IgD-negative memory B cell (primary cell): ENCODE data around the gene PPL. TPM values are rescaled to one million over a fixed set of nuclear protein-coding genes. Genes with fewer than 3 reads are reported as not detected.

ENCODE experiments used
- H3K27ac Mint-ChIP-seq, 3 donors: one replicate each; pipeline ENCODE4 v1.8.0; 2020 to 2022; ENCODE audit warnings: mild to moderate bottlenecking in 3 of 3, mixed read lengths in 3 of 3, moderate library complexity in 1 of 3
- H3K27me3 Mint-ChIP-seq: one replicate; pipeline ENCODE4 v1.8.0; 2021; ENCODE audit warnings: mixed read lengths
- H3K36me3 Mint-ChIP-seq: one replicate; pipeline ENCODE4 v1.8.0; 2020; ENCODE audit warnings: mild to moderate bottlenecking, mixed read lengths
- H3K4me1 Mint-ChIP-seq, 3 donors: one replicate each; pipeline ENCODE4 v1.8.0; 2020 to 2022; ENCODE audit warnings: mixed read lengths in 3 of 3, mild to moderate bottlenecking in 1 of 3
- H3K4me3 Mint-ChIP-seq, 4 donors: one replicate each; pipeline ENCODE4 v1.8.0; 2020 to 2022; ENCODE audit warnings: mild to moderate bottlenecking in 4 of 4, mixed read lengths in 4 of 4, moderate library complexity in 3 of 4
- H3K9me3 Mint-ChIP-seq, 3 donors: one replicate each; pipeline ENCODE4 v1.8.0; 2020 to 2021; ENCODE audit warnings: mixed read lengths in 3 of 3, mild to moderate bottlenecking in 1 of 3
- polyA plus RNA-seq: library from polyadenylated mRNA; unstranded; fragments of 300-500 nt; fragmentation: Illumina TruSeq; gene quantifications from one replicate; pipeline ENCODE4 v1.2.3, GENCODE V29; 2021

The PPL gene
- polyA plus RNA-seq, 1 donor from 2014 or later, result 0.55 TPM

GRCh38 chr16:4864728-4865127, 72.2 kb downstream of the PPL start:
- Mint-ChIP-seq H3K4me3 (no peak overlapping the region), H3K36me3 (peaks cover 6% of the 10 kb centered on the region), H3K27me3 (no peaks in the 10 kb centered on the region), H3K4me1 (peaks cover 0 to 13% (median 0%) of the 10 kb centered on the region in 3 donors), H3K27ac (no peak overlapping the region), H3K9me3 (no peaks in the 10 kb centered on the region)

- peaks cover 0 to 13% (median 0%) of the 10 kb centered on the region in 3 donors for H3K4me1 Mint-ChIP-seq
- H3K27me3 Mint-ChIP-seq, result no peaks in the 10 kb centered on the region
- H3K9me3 Mint-ChIP-seq, result no peaks in the 10 kb centered on the region
- no peak overlapping the region for H3K27ac Mint-ChIP-seq
- no peak overlapping the region for H3K4me3 Mint-ChIP-seq
- peaks cover 6% of the 10 kb centered on the region for H3K36me3 Mint-ChIP-seq
Measured at GRCh38 chr16:4862639-4863038, 74.3 kb downstream of the PPL start.

- Mint-ChIP-seq H3K27me3 (no peaks in the 10 kb centered on the region), H3K4me1 (peaks cover 0 to 8% (median 0%) of the 10 kb centered on the region in 3 donors), H3K36me3 (peaks cover 6% of the 10 kb centered on the region)
Measured at GRCh38 chr16:4860727-4861342, 76.1 kb downstream of the PPL start.

GRCh38 chr16:4859900-4860255, 77.1 kb downstream of the PPL start:
- no peaks in the 10 kb centered on the region for H3K9me3 Mint-ChIP-seq
- H3K27ac Mint-ChIP-seq, result peak overlapping the region in 2 of 3 donors; percentile 72 to 90
- H3K4me3 Mint-ChIP-seq, result no peak overlapping the region
- no peaks in the 10 kb centered on the region for H3K27me3 Mint-ChIP-seq
- peaks cover 6% of the 10 kb centered on the region for H3K36me3 Mint-ChIP-seq
- H3K4me1 Mint-ChIP-seq, result peaks cover 0 to 8% (median 0%) of the 10 kb centered on the region in 3 donors

More at GRCh38 chr16:4860727-4861342, 76.1 kb downstream of the PPL start:
- no peak overlapping the region for H3K27ac Mint-ChIP-seq
- H3K4me3 Mint-ChIP-seq, result no peak overlapping the region
- H3K9me3 Mint-ChIP-seq, result no peaks in the 10 kb centered on the region

GRCh38 chr16:4859190-4859899, 77.6 kb downstream of the PPL start:
- H3K4me1 Mint-ChIP-seq, result peaks cover 0 to 5% (median 0%) of the 10 kb centered on the region in 3 donors
- no peak overlapping the region for H3K27ac Mint-ChIP-seq
- H3K9me3 Mint-ChIP-seq, result no peaks in the 10 kb centered on the region
- H3K36me3 Mint-ChIP-seq, result peaks cover 6% of the 10 kb centered on the region
- H3K27me3 Mint-ChIP-seq, result no peaks in the 10 kb centered on the region
- H3K4me3 Mint-ChIP-seq, result no peak overlapping the region

GRCh38 chr16:4855804-4856203, 81.1 kb downstream of the PPL start:
- peaks cover 5 to 8% (median 6%) of the 10 kb centered on the region in 3 donors for H3K4me1 Mint-ChIP-seq
- H3K9me3 Mint-ChIP-seq, result no peaks in the 10 kb centered on the region
- H3K27me3 Mint-ChIP-seq, result no peaks in the 10 kb centered on the region
- no peak overlapping the region for H3K27ac Mint-ChIP-seq
- H3K4me3 Mint-ChIP-seq, result no peak overlapping the region
- peaks cover 10% of the 10 kb centered on the region for H3K36me3 Mint-ChIP-seq

GRCh38 chr16:4855371-4855770, 81.6 kb downstream of the PPL start:
- Mint-ChIP-seq H3K4me3 (no peak overlapping the region), H3K27ac (no peak overlapping the region), H3K9me3 (no peaks in the 10 kb centered on the region), H3K36me3 (peaks cover 10% of the 10 kb centered on the region), H3K27me3 (no peaks in the 10 kb centered on the region), H3K4me1 (peaks cover 9 to 10% (median 9%) of the 10 kb centered on the region in 3 donors)

GRCh38 chr16:4852221-4852872, 84.6 kb downstream of the PPL start:
- peaks cover 24 to 31% (median 25%) of the 10 kb centered on the region in 3 donors for H3K4me1 Mint-ChIP-seq
- H3K36me3 Mint-ChIP-seq, result peaks cover 6% of the 10 kb centered on the region
- no peak overlapping the region for H3K4me3 Mint-ChIP-seq
- no peaks in the 10 kb centered on the region for H3K9me3 Mint-ChIP-seq
- peak overlapping the region in 1 of 3 donors; percentile 46 for H3K27ac Mint-ChIP-seq
- no peaks in the 10 kb centered on the region for H3K27me3 Mint-ChIP-seq

GRCh38 chr16:4850211-4850610, 86.7 kb downstream of the PPL start:
- H3K4me1 Mint-ChIP-seq, result peaks cover 34 to 43% (median 37%) of the 10 kb centered on the region in 3 donors
- H3K9me3 Mint-ChIP-seq, result no peaks in the 10 kb centered on the region
- peaks cover 6% of the 10 kb centered on the region for H3K36me3 Mint-ChIP-seq
- no peaks in the 10 kb centered on the region for H3K27me3 Mint-ChIP-seq
- peak overlapping the region in 2 of 4 donors; percentile 85 to 96 for H3K4me3 Mint-ChIP-seq
- peak overlapping the region in 1 of 3 donors; percentile 74 for H3K27ac Mint-ChIP-seq

GRCh38 chr16:4847774-4848587, 89.0 kb downstream of the PPL start:
- Mint-ChIP-seq H3K4me1 (peaks cover 37 to 43% (median 39%) of the 10 kb centered on the region in 3 donors), H3K27ac (peak overlapping the region; percentile 65 to 99 (median 92)), H3K36me3 (no peaks in the 10 kb centered on the region), H3K9me3 (no peaks in the 10 kb centered on the region), H3K27me3 (no peaks in the 10 kb centered on the region), H3K4me3 (peak overlapping the region; percentile 87 to 96 (median 90))

GRCh38 chr16:4846901-4847773, 89.8 kb downstream of the PPL start, which contains the start of the genes GLYR1 and UBN1:
GLYR1 (minus strand) TSS chr16:4847288; CDS start chr16:4847265, 23 bp downstream.
UBN1 (plus strand) TSS chr16:4847481; CDS start chr16:4852918, 5,437 bp downstream.
- H3K36me3 Mint-ChIP-seq, result no peaks in the 10 kb centered on the region
- no peaks in the 10 kb centered on the region for H3K27me3 Mint-ChIP-seq
- no peaks in the 10 kb centered on the region for H3K9me3 Mint-ChIP-seq
- peak within 1 kb of the TSS; percentile 87 to 96 (median 92) for H3K4me3 Mint-ChIP-seq
- peak within 1 kb of the TSS; percentile 76 to 99 (median 95) for H3K27ac Mint-ChIP-seq
- H3K4me1 Mint-ChIP-seq, result peaks cover 36 to 43% (median 39%) of the 10 kb centered on the region in 3 donors

GRCh38 chr16:4846503-4846900, 90.4 kb downstream of the PPL start:
- Mint-ChIP-seq H3K9me3 (no peaks in the 10 kb centered on the region), H3K4me3 (peak overlapping the region; percentile 85 to 95 (median 92)), H3K27ac (peak overlapping the region; percentile 4 to 99 (median 92)), H3K36me3 (no peaks in the 10 kb centered on the region), H3K4me1 (peaks cover 33 to 43% (median 38%) of the 10 kb centered on the region in 3 donors), H3K27me3 (no peaks in the 10 kb centered on the region)

- peak overlapping the region in 1 of 3 donors; percentile 2 for H3K27ac Mint-ChIP-seq
- peaks cover 1% of the 10 kb centered on the region for H3K36me3 Mint-ChIP-seq
- H3K27me3 Mint-ChIP-seq, result no peaks in the 10 kb centered on the region
- peaks cover 6 to 11% (median 10%) of the 10 kb centered on the region in 3 donors for H3K4me1 Mint-ChIP-seq
- H3K4me3 Mint-ChIP-seq, result no peak overlapping the region
- no peaks in the 10 kb centered on the region for H3K9me3 Mint-ChIP-seq
Measured at GRCh38 chr16:4840984-4841383, 96.0 kb downstream of the PPL start.

GRCh38 chr16:4839942-4840341, 97.0 kb downstream of the PPL start:
- Mint-ChIP-seq H3K27ac (no peak overlapping the region), H3K9me3 (no peaks in the 10 kb centered on the region), H3K27me3 (no peaks in the 10 kb centered on the region), H3K4me1 (peaks cover 0 to 4% (median 2%) of the 10 kb centered on the region in 3 donors), H3K36me3 (peaks cover 1% of the 10 kb centered on the region), H3K4me3 (no peak overlapping the region)
